NCI-H526 (cell line): ENCODE measurements around the gene CCNJL.

Experiments used
- DNase-seq, 2 experiments: peaks; one replicate each; lab custom pipeline; 2025; lab: John Stamatoyannopoulos, UW

Gene CCNJL

GRCh38 chr5:160290751-160291150 is 21.6 kb downstream of the CCNJL start:
- no peak for DNase-seq

- no peak for DNase-seq
Observed at GRCh38 chr5:160289721-160290120, 22.6 kb downstream of the CCNJL start.

DNA sequence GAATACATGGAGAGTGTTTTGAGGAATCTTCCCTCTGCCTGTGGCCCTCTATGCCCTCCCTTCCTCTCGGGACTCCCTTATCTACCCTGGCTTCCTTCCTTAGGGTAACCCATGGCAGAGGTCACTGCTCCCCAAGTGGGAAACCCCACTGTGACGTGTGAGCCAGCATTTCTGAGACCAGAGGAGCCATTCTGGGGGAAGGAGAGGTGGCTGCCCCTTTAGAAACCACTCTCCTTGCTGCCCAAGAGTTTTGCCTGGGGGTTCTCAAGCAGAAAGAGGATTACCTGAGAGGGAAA is 23.1 kb downstream of the CCNJL start:
- no peak for DNase-seq

DNA sequence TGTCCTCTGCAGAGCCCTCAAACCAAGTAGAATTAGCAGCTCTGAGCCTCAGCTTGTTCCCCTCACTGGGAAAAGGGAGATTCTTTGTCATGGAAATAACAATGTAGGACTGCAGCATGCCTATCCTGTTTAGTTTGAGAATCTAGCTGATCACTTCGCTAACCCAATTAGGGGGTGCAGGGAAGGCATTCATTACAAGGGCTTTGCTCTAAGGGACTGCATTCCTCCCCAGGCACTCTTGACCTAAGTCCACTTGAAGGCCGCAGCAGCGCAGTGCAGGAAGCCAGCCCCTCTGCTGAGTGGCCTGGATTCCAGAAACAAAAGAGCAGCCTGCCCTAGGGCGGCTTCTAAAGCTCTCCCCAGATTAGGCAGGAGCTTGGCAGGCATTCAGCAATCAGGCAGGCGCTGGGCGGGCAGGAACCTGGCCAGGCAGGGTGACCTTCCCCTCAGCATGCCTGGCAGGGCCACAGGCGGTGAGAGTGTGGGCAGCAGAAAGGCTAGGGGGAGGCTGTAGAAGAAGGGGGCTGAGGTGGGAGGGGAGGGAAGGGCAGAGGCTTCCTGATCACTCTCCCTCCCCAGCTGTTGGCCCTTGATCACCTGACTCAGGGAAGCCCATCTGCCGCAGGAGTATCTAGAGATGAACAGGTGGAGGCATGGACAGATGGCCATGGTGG is 24.8 kb downstream of the CCNJL start:
- no peak for DNase-seq

- DNase-seq = no peak
Observed at GRCh38 chr5:160286947-160287346, 25.4 kb downstream of the CCNJL start.

- no peak for DNase-seq
Observed at GRCh38 chr5:160285316-160285715, 27.0 kb downstream of the CCNJL start.

DNA sequence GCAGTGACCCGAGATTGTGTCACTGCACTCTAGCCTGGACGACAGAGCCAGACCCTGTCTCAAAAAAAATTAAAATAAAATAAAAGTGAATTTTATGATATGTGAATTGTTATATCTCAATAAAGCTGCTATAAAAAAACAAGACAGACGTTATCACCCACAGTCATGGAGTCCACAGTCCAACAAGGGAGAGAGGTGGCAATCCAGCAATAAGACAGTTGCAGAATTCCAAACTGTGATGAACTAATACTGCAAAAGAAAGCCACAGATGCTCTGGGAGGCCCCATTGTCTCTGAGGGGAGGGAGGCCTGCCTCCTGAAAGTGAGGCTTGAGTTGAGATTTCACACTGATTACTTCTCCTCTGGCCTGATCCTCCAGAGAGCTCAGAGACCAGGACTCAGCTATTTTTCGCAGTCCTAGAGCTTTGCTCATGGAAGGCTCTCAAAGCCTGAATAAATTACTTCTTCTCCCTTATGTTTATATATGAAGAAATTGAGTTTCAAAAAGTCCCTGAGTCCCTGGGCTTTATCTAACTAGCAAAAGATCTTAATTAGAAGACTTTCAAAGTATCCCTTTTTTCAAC is 28.0 kb downstream of the CCNJL start:
- DNase-seq = no peak

GRCh38 chr5:160281275-160281674 is 31.1 kb downstream of the CCNJL start:
- DNase-seq = no peak

DNA sequence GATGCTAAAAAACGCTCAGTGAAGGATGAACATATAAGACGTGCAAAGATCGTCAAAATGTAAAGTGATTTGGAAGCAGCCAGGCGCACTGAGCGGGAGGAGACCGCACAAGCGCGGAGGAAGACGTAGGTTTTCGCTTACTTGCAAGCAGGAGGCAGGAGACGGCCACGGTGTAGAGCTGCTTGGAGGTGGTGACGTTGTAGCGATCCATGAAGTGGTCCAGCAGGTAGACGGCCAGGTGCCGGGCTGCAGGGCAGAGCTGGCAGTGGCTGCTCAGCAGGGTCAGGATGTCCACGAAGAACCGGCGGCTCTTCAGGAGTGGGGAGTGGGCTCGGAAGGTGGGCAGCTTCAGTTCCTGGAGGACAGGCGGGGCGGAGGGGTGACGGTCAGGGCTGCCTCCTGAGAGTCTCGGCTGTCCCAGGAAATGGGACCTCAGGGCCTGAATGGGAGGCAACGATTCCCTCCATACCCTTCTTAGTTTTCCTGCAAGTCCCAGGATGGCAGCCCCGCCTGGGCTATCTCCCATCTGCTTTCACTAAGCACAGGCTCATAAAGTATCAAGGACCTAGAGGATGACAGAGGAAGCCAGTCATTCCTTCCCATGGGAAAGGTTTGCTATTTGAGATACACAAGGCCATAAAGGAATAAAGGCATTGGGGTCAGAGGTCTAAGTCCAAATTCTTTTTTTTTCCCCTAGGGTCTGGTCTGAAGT is 31.8 kb downstream of the CCNJL start:
- no peak for DNase-seq

GRCh38 chr5:160278343-160278742 is 34.0 kb downstream of the CCNJL start:
- no peak for DNase-seq

GRCh38 chr5:160274483-160274931 is 37.9 kb downstream of the CCNJL start:
- DNase-seq = no peak

DNA sequence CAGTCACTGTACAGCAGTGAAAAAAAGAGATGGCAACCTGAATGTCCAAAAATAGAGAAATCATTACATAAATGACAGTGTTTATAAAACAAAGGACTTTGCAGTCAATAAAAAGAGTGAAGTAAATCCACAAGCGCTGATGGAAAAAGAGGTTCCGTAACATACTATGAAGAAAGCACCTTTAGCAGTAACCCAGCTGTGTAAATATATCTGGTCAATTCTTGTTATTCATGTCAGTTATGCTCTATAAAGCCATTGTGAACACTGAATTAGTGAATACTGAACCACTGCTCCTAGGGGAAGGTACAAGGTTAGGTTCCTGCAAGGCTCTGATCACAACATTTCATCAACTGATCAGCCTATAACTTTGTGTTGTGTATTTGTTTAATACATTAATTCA is 39.5 kb downstream of the CCNJL start:
- no peak for DNase-seq

- DNase-seq = no peak
Observed at GRCh38 chr5:160272264-160272663, 40.1 kb downstream of the CCNJL start.

GRCh38 chr5:160271836-160272235 is 40.5 kb downstream of the CCNJL start:
- DNase-seq = no peak

- no peak for DNase-seq
Observed at GRCh38 chr5:160271396-160271795, 41.0 kb downstream of the CCNJL start.

DNA sequence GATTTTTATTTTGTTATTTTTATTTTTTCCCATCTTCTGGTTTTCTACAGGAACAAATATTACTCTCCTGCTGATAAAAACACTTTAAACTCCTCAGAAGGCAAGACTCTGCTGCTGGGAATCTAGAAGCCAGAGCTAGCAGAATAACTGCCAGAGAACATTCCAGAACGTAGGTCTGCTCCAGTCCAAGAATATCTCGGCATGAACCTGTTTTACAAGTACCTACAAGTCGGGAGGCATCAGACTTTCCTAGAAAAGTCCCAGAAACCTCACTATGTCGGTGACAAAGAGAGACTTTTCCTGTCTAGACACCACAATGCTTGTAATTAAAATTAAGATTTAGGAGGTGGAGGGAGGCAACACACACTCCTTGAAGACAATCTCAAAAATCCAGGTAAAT is 41.7 kb downstream of the CCNJL start:
- DNase-seq = no peak

GRCh38 chr5:160269017-160269416 is 43.3 kb downstream of the CCNJL start:
- no peak for DNase-seq

DNA sequence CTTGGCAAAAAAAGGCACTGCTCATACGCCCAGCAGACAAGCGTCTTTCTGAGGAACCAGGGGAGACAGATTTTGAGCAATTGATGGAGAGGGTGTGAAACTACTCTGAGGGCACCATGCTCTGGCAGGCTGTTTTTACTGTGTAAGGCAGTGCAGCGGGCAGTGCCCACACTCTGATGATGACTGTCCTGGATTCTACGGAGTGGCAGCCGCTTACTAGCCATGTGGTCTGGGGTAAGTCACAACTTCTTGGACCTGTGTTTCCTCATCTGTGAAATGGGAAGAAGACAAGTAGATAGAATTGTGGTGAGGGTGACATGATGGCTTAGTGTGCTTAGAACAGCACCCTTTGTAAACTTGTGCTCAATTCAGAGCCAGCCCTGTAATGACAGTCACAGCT is 44.2 kb downstream of the CCNJL start:
- no peak for DNase-seq

GRCh38 chr5:160266752-160267345 is 45.5 kb downstream of the CCNJL start:
- no peak for DNase-seq

DNA sequence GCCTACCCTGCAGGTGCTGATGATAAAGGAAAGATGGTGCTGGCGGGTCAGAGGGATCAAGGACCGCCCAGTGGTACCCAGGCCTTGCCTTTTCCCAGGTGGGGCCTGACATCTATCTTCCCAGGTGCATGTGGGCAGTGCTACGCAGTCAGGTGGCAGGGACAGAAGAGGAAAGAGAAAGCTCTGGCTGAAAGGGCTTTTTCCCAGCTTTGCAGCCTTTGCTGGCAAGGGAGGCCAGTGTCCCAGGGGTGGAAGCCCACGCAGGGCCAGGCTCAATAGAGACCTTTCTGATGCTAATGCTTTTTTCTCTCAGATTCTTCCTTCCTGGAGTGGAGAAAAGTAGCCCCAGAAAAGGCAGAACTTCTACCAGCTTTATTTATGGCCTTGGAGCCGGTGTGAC is 46.3 kb downstream of the CCNJL start:
- no peak for DNase-seq

- DNase-seq = no peak
Observed at GRCh38 chr5:160263326-160263855, 49.0 kb downstream of the CCNJL start.

- no peak for DNase-seq
Observed at GRCh38 chr5:160262151-160263074, 50.0 kb downstream of the CCNJL start.
